BJ (cell line): ENCODE data around the gene FUZ. TPM values are rescaled to one million over a fixed set of nuclear protein-coding genes. Genes with fewer than 3 reads are reported as not detected.

ENCODE experiments used
- CTCF ChIA-PET: fragments of 350-600 bp; formaldehyde crosslinking; extraction: SDS; loops from one replicate; lab custom pipeline; 2021; ENCODE audit warnings: antibody characterized with exemption, inconsistent platforms; lab: Yijun Ruan, JAX
- POLR2A ChIA-PET: fragments of 300-600 bp; sonication (Branson Sonifier 250); formaldehyde crosslinking; extraction: SDS; loops from one replicate; lab custom pipeline; 2021; ENCODE audit warnings: antibody characterized with exemption; lab: Charles Lee
- DNase-seq: peaks from one replicate; pipeline ENCODE4 v3.0.0-alpha.2; 2011; ENCODE audit warnings: low read depth
- H3K27me3 ChIP-seq: 2 replicates; pipeline ENCODE4 v1.6.0; 2011; ENCODE audit warnings: low read length; ENCODE audit not compliant: control insufficient read depth, insufficient read depth
- H3K36me3 ChIP-seq: 2 replicates; pipeline ENCODE4 v1.5.1; 2011; ENCODE audit warnings: low read length; ENCODE audit not compliant: control insufficient read depth, insufficient read depth
- H3K4me3 ChIP-seq: 2 replicates; pipeline ENCODE4 v1.5.1; 2011; ENCODE audit warnings: low read depth, mild to moderate bottlenecking, control low read depth, low read length
- polyA plus RNA-seq: library from polyadenylated mRNA; depleted of rRNA; stranded (reverse); fragments of >200 nt; gene quantifications from 2 replicates; pipeline ENCODE4 v1.2.3, GENCODE V29; 2011
- TF ChIP-seq, protein P1 (sequence below): IDR thresholded peaks from 2 replicates; pipeline ENCODE4 v1.5.1; 2011; ENCODE audit warnings: low read depth, mild to moderate bottlenecking, control low read depth, inconsistent platforms, low read length, moderate library complexity; ENCODE audit not compliant: insufficient read depth

FUZ gene
- polyA plus RNA-seq, 1 experiment: 14.3 TPM

DNA sequence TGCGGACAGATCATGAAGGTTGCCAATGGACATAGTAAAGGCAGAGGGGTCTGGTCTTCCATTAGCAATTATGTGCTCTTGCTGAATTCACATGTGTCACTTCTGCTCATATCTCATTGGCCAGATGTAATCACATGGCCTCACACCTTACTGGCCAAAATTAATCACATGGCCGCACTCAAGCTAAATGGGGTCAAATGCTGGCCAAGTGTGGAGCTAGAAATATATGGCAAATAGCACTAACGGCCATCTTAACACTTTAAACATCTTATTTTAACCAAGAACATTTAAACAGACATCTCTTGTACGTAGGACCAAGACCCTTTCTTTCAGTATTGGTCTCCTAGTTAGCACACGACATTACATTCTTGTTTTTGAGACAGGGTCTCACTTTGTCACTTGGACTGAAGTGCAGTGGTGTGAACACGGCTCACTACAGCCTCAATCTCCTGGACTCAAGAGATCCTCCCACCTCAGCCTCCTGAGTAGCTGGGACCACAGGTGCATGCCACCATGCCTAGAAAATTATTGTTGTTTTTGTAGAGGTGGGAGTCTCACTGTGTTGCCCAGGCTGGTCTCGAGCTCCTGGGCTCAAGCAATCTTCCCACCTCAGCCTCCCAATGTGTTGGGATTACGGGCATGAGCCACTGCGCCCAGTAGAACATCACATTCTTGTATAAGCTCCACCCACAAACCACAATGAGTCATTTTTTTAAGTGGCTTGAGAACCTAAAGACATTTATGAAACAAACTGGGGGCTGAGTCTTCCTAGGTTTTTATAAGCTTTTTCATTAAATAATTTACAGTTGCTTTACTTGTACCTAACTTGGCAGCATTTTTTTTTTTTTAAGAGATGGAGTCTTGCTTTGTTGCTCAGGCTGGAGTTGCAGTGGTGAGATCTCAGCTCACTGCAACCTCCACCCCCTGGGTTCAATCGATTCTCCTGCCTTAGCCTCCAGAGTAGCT is 34.9 kb upstream of the FUZ start:
- no peaks in the 10 kb centered on the region for H3K27me3 ChIP-seq
- ChIA-PET POLR2A (interaction anchor here (0.6 to 1.1 kb wide), 4 partner anchors 21 to 516 kb away, joined by 3 to 11 read pairs (median 4); no protein-coding TSS in a partner anchor), CTCF (interaction anchor here (0.6 to 0.9 kb wide), 4 partner anchors 68 to 167 kb away, joined by 3 read pairs; no protein-coding TSS in a partner anchor)
- no peak overlapping the region for H3K4me3 ChIP-seq
- peak; percentile 56 for DNase-seq
- TF ChIP-seq, protein P1, sequence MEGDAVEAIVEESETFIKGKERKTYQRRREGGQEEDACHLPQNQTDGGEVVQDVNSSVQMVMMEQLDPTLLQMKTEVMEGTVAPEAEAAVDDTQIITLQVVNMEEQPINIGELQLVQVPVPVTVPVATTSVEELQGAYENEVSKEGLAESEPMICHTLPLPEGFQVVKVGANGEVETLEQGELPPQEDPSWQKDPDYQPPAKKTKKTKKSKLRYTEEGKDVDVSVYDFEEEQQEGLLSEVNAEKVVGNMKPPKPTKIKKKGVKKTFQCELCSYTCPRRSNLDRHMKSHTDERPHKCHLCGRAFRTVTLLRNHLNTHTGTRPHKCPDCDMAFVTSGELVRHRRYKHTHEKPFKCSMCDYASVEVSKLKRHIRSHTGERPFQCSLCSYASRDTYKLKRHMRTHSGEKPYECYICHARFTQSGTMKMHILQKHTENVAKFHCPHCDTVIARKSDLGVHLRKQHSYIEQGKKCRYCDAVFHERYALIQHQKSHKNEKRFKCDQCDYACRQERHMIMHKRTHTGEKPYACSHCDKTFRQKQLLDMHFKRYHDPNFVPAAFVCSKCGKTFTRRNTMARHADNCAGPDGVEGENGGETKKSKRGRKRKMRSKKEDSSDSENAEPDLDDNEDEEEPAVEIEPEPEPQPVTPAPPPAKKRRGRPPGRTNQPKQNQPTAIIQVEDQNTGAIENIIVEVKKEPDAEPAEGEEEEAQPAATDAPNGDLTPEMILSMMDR: no peak
- H3K36me3 ChIP-seq: no peaks in the 10 kb centered on the region

GRCh38 chr19:49846408-49846807 is 33.3 kb upstream of the FUZ start:
- Histone ChIP-seq H3K4me3 (no peak overlapping the region), H3K36me3 (no peaks in the 10 kb centered on the region), H3K27me3 (no peaks in the 10 kb centered on the region)
- TF ChIP-seq, protein P1: no peak
- DNase-seq: no peak
- CTCF ChIA-PET: interaction anchor here (0.7 kb wide), 1 partner anchor 856 kb away, joined by 3 read pairs; no protein-coding TSS in a partner anchor
- POLR2A ChIA-PET: no interaction called here

- DNase-seq: no peak
- H3K27me3 ChIP-seq: no peaks in the 10 kb centered on the region
- ChIA-PET POLR2A (no interaction called here), CTCF (no interaction called here)
- H3K36me3 ChIP-seq: 0 out of 2 replicates have a peak, but pooled peaks cover 4% of the 10 kb centered on the region
- no peak overlapping the region for H3K4me3 ChIP-seq
- TF ChIP-seq, protein P1: 0 out of 2 replicates have a peak, but pooled peaks have one; percentile 3
Measured at GRCh38 chr19:49845414-49845813, 32.3 kb upstream of the FUZ start.

DNA sequence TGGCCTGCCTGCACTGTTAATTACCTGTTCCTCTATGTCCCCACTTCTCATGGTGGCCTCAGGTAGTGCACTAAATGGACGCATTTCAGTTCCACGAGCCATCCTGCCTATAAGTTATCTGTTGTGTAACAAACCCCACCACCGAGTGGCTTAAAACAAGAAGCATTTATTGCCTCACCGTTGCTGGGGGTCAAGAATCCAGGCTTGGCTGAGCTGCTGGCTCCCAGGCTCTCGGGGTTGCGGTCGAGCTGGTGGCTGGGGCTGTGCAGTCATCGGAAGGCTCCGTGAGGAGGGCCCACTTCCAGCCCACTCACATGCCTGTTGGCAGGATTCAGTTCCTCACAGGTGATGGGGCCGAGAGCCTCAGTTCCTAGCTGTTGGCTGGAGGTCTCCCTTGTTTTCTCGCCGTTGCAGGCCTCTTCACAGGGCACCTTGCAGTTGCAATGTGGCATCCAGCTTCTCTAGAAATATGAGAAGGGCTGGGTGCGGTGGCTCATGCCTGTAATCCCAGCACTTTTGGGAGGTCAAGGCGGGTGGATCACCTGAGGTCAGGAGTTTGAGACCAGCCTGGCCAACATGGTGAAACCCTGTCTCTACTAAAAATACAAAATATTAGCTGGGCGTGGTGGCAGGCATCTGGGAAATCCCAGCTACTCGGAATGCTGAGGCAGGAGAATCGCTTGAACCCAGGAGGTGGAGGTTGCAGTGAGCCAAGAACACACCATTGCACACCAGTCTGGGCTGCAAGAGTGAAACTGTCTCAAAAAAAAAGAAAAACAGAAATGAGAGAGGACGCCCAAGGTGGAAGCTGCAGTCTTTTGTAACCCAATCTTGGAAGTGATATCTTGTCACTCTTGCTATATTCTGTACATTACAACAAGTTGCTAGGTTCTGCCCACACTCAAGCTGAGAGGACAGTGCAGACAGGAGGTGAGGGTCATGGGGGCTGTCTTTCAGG is 31.3 kb upstream of the FUZ start:
- TF ChIP-seq, protein P1: no peak
- no peaks in the 10 kb centered on the region for H3K27me3 ChIP-seq
- peaks cover 4% of the 10 kb centered on the region; the same call in 1 of the 2 replicates for H3K36me3 ChIP-seq
- CTCF ChIA-PET: no interaction called here
- H3K4me3 ChIP-seq: no peak overlapping the region
- POLR2A ChIA-PET: interaction anchor here (0.7 kb wide), 1 partner anchor 157 kb away, joined by 5 read pairs; no protein-coding TSS in a partner anchor
- no peak for DNase-seq
